ENCODE data around the gene ACAA2.

GRCh38 chr18:49854681-49855080 lies 41.3 kb upstream of the ACAA2 start:
- no peak for TF ChIP-seq CTCF (IDR thresholded peaks at IDR 0.05)
- no peak for TF ChIP-seq POLR2A (IDR thresholded peaks at IDR 0.05)
